ENCODE measurements around the gene HNMT.
"Not testable (repeated sequence)": the region's sequence is repeated elsewhere in the genome, so short reads cannot be mapped to it uniquely, and the experiment has no call there.

The HNMT gene

DNA sequence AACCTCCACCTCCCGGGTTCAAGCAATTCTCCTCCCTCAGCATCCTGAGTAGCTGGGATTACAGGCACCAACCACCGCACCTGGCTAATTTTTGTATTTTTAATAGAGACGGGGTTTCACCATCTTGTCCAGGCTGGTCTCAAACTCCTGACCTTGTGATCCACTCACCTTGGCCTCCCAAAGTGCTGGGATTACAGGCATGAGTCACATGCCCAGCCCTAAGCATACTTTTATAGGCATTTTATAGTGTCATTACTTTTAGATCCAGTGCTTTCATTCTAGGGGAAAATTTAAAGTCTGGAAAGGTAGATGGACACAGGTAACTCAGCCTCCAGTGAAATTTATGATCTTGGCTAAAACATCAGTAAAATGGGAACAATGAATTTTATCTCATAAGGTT, 7.0 kb downstream of the HNMT start:
- DNase-seq (ENCODE audit: insufficient read length, low spot score); FAIRE-seq: not testable (repeated sequence)

DNA sequence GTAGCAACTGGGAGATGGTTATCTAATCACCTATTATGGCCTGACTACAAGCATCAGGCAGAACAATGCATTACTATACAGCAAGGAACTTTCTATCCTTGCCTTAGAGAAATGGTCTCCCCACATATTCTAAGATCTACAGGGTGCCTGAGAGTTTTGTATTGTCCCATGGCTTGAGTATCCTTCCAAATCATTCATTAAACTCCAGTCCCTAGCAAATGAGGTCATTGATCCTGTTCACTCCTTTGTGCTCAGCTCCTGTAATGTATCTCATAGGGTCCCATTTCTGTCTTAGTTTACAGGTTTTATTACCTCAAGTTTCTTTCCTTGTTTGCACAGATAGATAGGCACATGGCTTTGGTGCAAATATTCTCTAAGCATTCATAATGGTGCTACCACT, 9.0 kb downstream of the HNMT start:
- FAIRE-seq (no peak), DNase-seq (ENCODE audit: insufficient read length, low spot score) (no peak)

DNA sequence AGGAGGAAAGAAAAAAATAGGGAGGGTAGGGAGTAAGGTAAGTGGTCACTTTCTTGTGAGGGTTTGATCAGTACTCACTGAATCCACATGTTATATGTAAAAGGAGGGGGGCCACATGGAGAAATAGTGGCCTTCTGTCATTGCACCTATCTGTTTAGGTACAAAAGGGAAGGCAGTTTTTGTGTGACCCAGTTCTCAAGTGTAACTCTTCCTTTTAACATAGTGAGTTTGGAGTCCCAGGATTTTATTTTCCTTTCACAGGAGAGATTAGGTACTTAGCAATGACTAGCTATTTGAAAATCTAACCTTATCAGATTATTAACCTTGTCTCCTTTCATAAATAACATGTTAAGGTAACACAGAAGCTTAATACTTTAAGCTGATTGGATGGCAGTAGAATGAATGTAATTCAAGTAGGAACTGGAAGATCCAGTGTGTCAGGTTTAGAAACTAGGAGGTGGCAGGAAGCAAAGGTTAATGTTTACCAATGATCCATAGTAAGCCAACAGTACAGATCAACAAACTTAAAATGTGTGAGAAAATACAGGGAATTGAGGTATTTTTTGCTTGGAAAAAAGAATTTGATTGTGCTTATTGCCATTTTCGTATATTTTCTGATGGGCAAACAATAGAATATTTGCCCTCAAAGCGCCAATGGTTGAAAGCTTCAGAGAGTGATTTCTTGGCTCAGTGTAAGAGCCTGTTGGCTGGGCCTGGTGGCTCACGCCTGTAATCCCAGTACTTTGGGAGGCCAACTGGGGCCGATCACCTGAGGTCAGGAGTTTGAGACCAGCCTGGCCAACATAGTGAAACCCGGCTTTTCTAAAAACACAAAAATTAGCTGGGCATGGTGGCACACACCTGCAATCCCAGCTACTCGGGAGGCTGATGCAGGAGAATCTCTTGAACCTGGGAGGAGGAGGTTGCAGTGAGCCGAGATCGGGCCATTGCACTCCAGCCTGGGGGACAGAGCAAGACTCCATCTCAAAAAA, 11.3 kb downstream of the HNMT start:
- no peak for FAIRE-seq

DNA sequence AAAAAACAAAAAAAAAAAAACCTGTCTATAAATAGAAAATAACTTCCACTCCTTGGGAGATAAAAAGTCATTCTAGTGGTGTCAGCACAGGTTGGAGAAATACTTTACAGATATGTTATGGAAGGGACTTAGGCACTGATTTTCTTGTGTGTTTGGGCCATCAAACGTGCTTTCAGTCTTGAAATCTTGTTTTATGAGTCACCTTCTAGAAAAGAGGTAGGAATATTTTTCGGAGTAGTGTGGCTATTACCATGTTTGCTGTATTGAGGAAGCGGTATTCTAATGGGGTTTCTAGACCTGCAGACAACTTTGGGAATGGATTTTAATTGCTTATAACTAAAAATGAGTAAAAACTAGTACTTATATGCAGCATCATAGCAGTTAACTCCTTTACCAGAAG, 12.0 kb downstream of the HNMT start:
- FAIRE-seq = no peak

More for the DNA sequence above, 11.3 kb downstream of the HNMT start:
- DNase-seq (ENCODE audit: insufficient read length, low spot score) = no peak

DNA sequence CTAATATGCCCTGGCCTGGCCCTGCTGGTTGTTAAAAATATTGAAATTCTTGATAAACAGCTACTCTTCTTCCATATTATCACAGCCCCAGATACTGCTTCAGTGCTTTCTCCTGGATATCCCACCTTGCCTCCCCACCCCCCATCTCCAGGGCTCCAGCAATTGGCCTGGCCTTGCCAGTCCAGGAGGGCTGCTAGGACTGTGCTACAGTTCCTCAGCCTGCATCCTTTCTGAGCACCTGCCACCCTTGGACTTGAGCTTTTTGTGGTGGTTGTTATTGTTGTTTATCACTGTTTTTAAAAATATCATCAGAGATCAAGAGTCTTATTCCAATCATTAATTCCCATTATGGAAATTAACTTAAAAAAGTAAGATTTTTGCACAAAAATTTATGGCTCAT, 13.5 kb downstream of the HNMT start:
- DNase-seq (ENCODE audit: insufficient read length, low spot score) = no peak
- no peak for FAIRE-seq

More for the DNA sequence above, 12.0 kb downstream of the HNMT start:
- DNase-seq (ENCODE audit: insufficient read length, low spot score) = no peak

DNA sequence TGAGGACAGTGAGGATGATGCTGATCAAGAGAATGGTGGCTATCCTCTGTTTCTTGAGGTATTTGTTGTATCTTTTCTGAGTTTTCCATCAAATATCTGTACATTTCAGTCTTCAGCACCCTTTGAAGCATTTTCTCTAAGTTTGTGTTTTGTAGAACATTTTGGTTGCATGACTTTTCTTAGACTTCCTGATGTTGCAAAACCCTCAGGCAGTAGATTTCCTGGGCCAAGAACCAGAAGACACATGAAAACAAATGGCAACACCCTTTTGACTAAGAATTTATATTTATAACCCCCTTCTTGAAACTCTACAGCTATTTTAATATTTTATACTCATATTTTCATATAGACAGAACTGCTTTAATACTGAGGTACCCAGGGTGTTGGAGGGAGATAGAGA, 16.2 kb downstream of the HNMT start:
- no peak for FAIRE-seq
- no peak for DNase-seq (ENCODE audit: insufficient read length, low spot score)

DNA sequence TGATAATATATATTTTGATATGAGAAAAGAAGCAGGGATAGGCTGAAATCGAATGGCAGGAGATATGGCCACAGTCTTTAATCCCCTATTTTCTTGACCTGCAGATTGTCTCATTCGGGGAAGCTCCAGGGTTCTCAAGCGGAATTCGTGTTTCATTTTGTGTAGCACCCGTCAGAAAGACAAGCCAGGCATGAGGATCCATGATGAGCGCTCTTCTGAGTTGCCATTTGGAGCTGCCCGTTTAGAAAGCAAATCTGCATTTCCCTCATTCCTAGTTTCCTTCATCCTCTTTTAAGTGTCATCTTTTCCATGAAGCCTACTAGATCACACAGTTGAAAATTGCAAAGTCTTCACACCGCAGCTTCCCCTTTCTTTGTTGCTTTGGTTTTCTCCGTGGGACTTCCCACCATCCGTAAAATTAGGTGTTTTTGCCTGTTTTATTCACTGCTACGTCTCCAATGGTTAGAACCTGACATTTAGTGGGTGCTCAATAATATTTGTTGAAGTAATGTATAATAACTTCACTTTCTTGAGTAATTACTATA, 16.9 kb downstream of the HNMT start:
- FAIRE-seq = no peak
- no peak for DNase-seq (ENCODE audit: insufficient read length, low spot score)

DNA sequence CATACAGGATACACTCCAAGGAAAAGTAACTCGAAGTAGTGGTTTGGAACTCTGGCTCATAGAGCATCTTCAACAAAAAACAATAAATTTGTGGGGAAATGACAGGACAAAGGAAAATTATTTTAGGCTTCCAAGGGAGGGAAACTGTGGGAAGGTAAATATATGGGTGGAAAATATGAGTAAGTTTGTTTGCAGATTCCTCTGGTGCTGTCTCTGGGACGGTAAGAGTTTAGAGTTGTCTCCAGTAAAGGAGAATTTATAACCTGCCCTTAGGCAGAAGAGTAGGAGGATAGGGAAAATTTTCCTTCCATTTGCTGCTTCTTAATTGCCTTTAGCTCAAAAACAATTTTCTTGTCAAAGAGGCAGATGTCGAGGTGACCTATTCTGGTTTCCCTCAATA, 19.3 kb downstream of the HNMT start:
- no peak for DNase-seq (ENCODE audit: insufficient read length, low spot score)
- no peak for FAIRE-seq

DNA sequence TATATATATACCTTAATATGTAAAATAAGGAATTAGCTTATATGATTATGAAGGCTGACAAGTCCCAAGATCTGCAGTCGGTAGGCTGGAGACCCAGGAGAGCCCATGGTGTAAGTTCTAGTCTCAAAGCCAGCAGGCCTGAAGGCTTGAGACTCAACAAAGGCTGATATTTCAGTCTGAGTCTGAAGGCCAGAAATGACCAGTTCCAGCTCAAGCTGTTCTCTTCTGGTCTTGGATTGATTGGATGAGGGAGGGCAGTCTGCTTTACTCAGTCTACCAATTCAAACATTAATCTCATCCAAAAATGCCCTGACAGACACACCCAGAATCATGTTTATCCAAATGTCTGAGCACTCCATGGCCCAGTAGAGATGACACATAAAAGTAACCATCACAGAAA, 22.0 kb downstream of the HNMT start:
- DNase-seq (ENCODE audit: insufficient read length, low spot score) = no peak
- FAIRE-seq = no peak

DNA sequence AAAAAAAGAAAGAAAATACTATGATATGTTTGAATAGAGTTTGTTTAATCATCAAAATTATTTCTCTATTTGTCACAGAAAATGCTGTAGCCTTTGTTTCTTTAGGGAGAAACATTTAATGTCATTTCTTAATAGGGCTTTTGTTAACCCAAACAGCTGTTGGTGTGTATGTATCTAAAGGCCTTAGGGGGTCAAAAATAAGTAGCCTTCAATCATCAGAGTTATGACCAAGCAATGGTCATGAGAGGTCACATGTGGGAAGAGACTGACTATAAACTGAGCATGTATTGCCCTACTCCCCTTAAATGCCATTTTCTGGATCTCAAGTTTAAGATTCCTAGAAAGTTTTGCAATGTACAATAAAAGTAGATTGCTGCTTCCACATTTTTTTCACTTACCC, 22.7 kb downstream of the HNMT start:
- no peak for FAIRE-seq
- no peak for DNase-seq (ENCODE audit: insufficient read length, low spot score)

DNA sequence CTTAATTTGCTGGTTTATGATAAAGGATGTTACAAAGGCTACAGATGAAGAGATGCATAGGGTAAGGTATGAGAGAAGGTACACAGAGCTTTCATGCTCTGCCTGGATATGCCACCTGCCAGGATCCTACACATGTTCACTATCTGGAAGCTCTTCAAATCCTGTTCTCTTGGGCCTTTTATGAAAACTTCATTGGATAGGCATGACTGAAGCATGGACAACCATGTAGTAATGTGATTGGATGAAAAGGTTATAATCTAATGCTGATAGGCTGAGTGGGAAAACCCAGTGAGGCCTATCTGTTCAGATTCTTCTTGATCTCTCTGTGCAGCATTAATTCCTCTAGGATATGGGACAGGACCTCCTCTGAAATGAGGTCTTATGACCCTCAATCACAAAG, 26.8 kb downstream of the HNMT start:
- no peak for DNase-seq (ENCODE audit: insufficient read length, low spot score)
- FAIRE-seq = no peak

DNA sequence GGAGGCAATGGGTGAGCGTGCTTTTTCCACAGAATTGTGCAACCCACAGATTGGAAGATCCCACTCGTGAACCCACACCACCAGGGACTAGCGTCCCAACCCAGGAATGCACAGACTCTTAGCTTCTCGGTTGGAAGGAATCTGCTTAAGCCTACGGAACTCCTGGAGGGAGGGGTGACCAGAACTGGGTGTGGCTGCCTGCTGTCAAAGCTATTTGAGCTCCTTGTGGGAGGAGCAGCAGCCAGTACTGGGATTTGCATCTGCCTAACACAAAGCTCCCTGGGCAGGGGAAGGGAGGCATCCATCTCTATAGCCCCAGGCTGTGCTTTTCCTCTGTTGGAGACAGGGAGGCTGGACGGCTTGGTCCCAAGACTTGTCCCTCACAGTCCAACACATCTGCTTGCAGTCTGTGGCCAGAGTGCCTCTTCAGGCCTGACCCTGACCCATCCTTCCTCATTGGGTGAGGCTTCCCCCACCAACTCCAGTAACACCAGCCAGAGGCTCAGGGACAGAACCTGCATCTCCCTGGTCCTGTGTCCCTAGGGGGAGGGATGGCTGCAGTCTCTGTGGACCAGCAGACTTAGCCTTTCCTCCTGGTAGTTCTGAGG, 27.9 kb downstream of the HNMT start:
- no peak for DNase-seq (ENCODE audit: insufficient read length, low spot score)
- FAIRE-seq = no peak

DNA sequence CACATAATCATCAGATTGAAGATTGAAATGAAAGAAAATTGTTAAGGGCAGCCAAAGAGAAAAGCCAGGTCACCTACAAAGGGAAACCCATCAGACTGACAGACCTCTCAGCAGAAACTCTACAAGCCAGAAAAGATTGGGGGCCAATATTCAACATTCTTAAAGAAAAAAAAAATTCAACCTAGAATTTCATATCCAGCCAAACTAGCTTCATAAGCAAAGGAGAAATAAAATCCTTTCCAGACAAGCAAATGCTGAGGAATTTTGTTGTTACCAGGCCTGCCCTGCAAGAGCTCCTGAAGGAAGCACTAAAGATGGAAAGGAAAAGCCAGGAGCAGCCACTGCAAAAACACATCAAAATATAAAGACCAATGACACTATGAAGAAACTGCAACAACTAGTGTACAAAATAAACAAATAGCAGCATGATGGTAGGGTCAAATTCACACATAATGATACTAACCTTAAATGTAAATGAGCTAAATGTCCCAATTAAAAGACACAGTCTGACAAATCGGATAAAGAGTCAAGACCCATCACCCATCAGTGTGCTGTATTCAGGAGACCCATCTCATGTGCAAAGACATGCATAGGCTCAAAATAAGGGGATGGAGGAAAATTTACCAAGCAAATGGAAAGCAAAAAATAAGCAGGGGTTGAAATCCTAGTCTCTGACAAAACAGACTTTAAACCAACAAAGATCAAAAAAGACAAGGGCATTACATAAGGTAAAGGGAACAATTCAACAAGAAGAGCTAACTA, 29.6 kb downstream of the HNMT start:
- not testable (repeated sequence) for FAIRE-seq; DNase-seq (ENCODE audit: insufficient read length, low spot score)

DNA sequence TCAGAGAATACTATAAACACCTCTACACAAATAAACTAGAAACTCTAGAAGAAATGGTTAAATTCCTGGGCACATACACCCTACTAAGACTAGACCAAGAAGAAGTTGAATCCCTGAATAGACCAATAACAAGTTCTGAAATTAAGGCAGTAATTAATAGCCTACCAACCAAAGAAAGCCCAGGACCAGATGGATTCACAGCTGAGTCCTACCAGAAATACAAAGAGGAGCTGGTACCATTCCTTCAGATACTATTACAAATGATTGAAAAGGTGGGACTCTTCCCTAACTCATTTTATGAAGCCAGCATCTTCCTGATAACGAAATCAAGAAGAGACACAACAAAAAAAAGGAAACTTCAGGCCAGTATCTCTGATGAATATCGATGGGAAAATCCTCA, 31.1 kb downstream of the HNMT start:
- FAIRE-seq; DNase-seq (ENCODE audit: insufficient read length, low spot score): not testable (repeated sequence)

DNA sequence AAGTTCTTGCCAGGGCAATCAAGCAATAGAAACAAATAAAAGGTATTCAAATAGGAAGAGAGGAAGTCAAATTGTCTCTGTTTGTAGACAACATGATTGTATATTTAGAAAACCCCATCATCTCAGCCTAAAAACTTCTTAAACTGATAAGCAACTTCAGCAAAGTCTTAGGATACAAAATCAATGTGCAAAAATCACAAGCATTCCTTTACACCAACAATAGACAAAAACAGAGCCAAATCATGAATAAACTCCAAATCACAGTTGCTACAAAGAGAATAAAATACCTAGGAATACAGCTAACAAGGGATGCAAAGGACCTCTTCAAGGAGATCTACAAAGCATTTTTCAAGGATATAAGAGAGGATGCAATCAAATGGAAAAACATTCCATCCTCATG, 31.9 kb downstream of the HNMT start:
- FAIRE-seq; DNase-seq (ENCODE audit: insufficient read length, low spot score): not testable (repeated sequence)

DNA sequence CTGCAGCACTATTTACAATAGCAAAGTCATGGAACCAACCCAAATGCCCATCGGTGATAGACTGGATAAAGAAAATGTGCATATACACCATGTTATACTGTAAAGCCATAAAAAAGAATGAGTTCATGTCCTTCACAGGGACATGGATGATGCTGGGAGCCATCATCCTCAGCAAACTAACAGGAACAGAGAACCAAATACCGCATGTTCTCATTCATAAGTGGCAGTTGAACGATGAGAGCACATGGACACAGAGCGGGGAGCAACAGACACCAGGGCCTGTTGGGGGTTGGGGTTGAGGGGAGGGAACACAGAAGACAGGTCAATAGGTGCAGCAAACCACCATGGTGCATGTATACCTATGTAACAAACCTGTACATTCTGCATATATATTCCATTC, 33.5 kb downstream of the HNMT start:
- no peak for DNase-seq (ENCODE audit: insufficient read length, low spot score)
- no peak for FAIRE-seq

DNA sequence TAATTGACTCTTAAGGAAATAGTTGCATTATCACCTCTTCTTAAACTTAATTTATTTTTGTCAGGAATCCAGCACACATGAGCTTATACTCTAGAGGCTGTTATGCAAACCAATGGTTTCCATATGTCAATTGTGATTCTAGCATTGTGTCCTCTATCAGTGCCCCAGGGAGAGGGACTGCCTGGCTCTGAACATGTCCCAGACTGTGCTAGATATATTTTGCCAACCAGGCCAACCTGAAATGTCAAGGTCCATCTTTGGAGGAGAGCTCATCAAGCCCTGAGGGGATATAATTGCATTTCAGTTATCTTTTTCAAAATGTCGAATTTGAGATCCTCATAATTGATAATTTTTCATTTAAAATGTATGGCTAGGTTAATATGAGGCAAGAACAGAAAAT, 34.2 kb downstream of the HNMT start:
- DNase-seq (ENCODE audit: insufficient read length, low spot score) (no peak), FAIRE-seq (no peak)

DNA sequence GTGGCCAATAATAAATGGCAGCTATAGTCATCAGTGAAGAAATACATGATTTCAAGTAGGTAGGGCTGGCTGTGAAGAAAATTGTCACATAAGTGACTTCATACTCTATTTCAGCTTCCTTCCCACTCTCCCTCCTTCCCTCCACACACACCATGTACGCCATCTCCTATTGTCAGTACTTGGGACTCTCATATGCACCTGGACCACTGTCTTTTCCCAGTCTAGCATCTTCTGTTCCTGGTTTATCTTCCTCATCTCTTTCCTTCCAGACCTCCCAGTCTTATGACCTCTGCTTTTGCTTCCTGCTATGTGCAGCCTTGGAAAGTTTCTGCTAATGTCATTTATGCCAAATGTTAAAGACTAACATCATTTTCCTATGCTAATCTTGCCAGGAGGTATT, 35.0 kb downstream of the HNMT start:
- FAIRE-seq = no peak
- no peak for DNase-seq (ENCODE audit: insufficient read length, low spot score)

DNA sequence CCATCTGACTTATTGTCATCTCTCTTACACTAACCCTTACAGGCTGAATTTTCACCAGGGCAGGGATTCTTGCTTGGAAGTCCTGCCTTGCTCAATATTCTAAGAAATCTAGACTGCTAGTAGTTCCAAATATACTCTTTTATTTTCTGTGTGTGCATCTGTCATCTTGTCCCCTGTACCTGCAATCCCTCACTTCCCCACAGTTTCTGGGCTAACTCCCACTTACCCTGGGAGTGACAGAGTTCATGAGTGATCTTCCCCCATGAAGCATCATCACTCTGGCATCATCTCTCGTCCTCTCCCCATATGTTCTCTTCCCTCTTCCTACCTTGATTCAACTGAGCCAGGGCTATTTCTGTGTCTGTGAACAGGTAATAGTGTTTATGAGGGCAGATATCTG, 35.7 kb downstream of the HNMT start:
- DNase-seq (ENCODE audit: insufficient read length, low spot score) (no peak), FAIRE-seq (no peak)

DNA sequence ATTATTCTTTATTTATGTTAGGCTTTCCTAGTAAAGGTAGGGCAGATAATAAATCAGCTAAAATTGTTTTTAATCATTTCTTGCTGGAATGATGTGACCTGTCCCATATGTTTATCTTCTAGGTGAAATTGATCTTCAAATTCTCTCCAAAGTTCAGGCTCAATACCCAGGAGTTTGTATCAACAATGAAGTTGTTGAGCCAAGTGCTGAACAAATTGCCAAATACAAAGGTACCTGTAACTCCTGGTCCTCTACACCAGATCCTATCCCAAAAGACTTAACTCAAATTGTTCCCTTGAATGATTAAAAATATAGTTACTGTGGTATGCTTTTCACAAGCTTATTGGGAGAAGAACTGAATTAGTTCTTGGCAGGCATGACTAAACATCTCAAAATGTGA, 36.5 kb downstream of the HNMT start:
- no peak for FAIRE-seq
- no peak for DNase-seq (ENCODE audit: insufficient read length, low spot score)

DNA sequence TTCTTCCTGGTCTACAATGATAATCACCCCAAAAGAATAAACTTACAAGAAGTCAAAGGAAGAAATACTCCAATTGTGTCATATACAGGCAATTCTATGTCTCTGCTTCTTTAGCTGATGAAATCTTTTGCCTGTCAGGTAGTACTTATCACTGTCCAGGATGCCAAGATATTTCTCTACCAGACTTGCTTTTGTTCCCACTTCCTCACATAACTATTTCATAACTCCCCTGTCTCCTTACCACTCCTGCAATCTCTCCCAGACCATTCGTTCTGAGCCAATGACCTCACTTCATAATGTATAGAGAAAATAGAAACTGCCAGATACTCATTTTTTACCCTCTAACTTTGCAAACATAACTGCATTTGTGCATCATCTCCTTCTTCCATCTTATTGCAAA, 39.1 kb downstream of the HNMT start:
- FAIRE-seq = no peak
- DNase-seq (ENCODE audit: insufficient read length, low spot score) = no peak

Measured in GM19239 (cell line).